Neuronal stem cell (in vitro differentiated cells): ENCODE results near the gene PAQR5.

Experiments
- DNase-seq: peaks from one replicate; pipeline ENCODE4 v3.0.0-alpha.2; 2013; ENCODE audit warnings: low spot score
- H2AFZ ChIP-seq: one replicate; pipeline ENCODE4 v1.6.1; 2013; ENCODE audit warnings: mild to moderate bottlenecking, low read length, inconsistent platforms
- H2AK5ac ChIP-seq: 2 replicates; pipeline ENCODE4 v1.6.1; 2013; ENCODE audit warnings: low read depth, mild to moderate bottlenecking, inconsistent platforms, low read length, moderate library complexity, mixed read lengths
- H2BK120ac ChIP-seq: 2 replicates; pipeline ENCODE4 v1.6.1; 2013; ENCODE audit warnings: low read depth, mild to moderate bottlenecking, inconsistent platforms, low read length, moderate library complexity, mixed read lengths
- H2BK12ac ChIP-seq: one replicate; pipeline ENCODE4 v1.6.1; 2013; ENCODE audit warnings: low read length, inconsistent platforms
- H2BK15ac ChIP-seq: 2 replicates; pipeline ENCODE4 v1.6.1; 2013; ENCODE audit warnings: mild to moderate bottlenecking, low read length, inconsistent platforms, mixed read lengths
- H2BK5ac ChIP-seq: one replicate; pipeline ENCODE4 v1.6.1; 2013; ENCODE audit warnings: inconsistent platforms, mild to moderate bottlenecking, low read length, moderate library complexity
- H3K14ac ChIP-seq: one replicate; pipeline ENCODE4 v1.6.1; 2013; ENCODE audit warnings: low read length, inconsistent platforms
- H3K18ac ChIP-seq: 2 replicates; pipeline ENCODE4 v1.6.1; 2013; ENCODE audit warnings: low read length, inconsistent platforms
- H3K23ac ChIP-seq: 2 replicates; pipeline ENCODE4 v1.6.1; 2013; ENCODE audit warnings: low read depth, mild to moderate bottlenecking, mixed read lengths, low read length, inconsistent platforms; ENCODE audit not compliant: poor library complexity
- H3K27ac ChIP-seq: replicated peaks from 3 replicates; pipeline ENCODE4 v1.5.1; 2013; ENCODE audit warnings: low read length, inconsistent platforms
- H3K27me3 ChIP-seq, 3 experiments: 2 replicates each; pipeline ENCODE4 v1.6.1; 2013; ENCODE audit warnings: low read length in 3 of 3, mild to moderate bottlenecking in 2 of 3, inconsistent platforms in 1 of 3, low read depth in 1 of 3, mixed read lengths in 1 of 3, moderate library complexity in 1 of 3; ENCODE audit not compliant: control insufficient read depth in 3 of 3, insufficient read depth in 3 of 3
- H3K36me3 ChIP-seq, 2 donors: replicated peaks in 1 of 2; 2 replicates each; pipeline ENCODE4 v1.6.1; 2013; ENCODE audit warnings: low read length in 2 of 2; ENCODE audit not compliant: control insufficient read depth in 2 of 2, insufficient read depth in 2 of 2
- H3K4ac ChIP-seq: 2 replicates; pipeline ENCODE4 v1.6.1; 2013; ENCODE audit warnings: inconsistent platforms, mild to moderate bottlenecking, low read length, moderate library complexity
- H3K4me1 ChIP-seq, 2 donors: 1 replicate in 1 of 2; 2 replicates in 1 of 2; pipeline ENCODE4 v1.6.1; 2013; ENCODE audit warnings: low read length in 2 of 2, low read depth in 1 of 2; ENCODE audit not compliant: control insufficient read depth in 2 of 2, insufficient read depth in 1 of 2
- H3K4me2 ChIP-seq: one replicate; pipeline ENCODE4 v1.6.1; 2013; ENCODE audit warnings: mild to moderate bottlenecking, low read length, inconsistent platforms; ENCODE audit not compliant: insufficient read depth, poor library complexity, severe bottlenecking
- H3K4me3 ChIP-seq, 2 donors: 2 replicates each; pipeline ENCODE4 v1.5.1; 2013; ENCODE audit warnings: low read length in 2 of 2, mild to moderate bottlenecking in 2 of 2, inconsistent platforms in 1 of 2, moderate library complexity in 1 of 2
- H3K79me1 ChIP-seq: one replicate; pipeline ENCODE4 v1.6.1; 2013; ENCODE audit warnings: low read depth, mild to moderate bottlenecking, inconsistent platforms, low read length, moderate library complexity
- H3K9ac ChIP-seq: one replicate; pipeline ENCODE4 v1.6.1; 2013; ENCODE audit warnings: mild to moderate bottlenecking, low read depth, low read length, inconsistent platforms; ENCODE audit not compliant: poor library complexity
- H3K9me3 ChIP-seq, 2 donors: replicated peaks in 1 of 2; 2 replicates each; pipeline versions ENCODE3 to v1.6.1; 2013; ENCODE audit warnings: low read length in 2 of 2, mild to moderate bottlenecking in 2 of 2, inconsistent platforms in 1 of 2, low read depth in 1 of 2, mixed read lengths in 1 of 2, moderate library complexity in 1 of 2; ENCODE audit not compliant: control insufficient read depth in 2 of 2, insufficient read depth in 1 of 2
- H4K8ac ChIP-seq: one replicate; pipeline ENCODE4 v1.6.1; 2013; ENCODE audit warnings: low read depth, mild to moderate bottlenecking, inconsistent platforms, low read length, moderate library complexity
- H4K91ac ChIP-seq: one replicate; pipeline ENCODE4 v1.6.1; 2013; ENCODE audit warnings: low read length, low read depth, mild to moderate bottlenecking, inconsistent platforms; ENCODE audit not compliant: poor library complexity
- WGBS, 2 donors: extraction: QIAGEN DNeasy Blood & Tissue Kit; methylation state at CpG; one replicate each; pipeline ENCODE4 v1.1.7; 2013; ENCODE audit warnings: missing lambda C conversion rate in 2 of 2, mixed read lengths in 1 of 2; ENCODE audit not compliant: insufficient read length in 2 of 2, insufficient replicate concordance in 1 of 2; ENCODE audit errors: extremely low coverage in 2 of 2; 5-methylcytosine and 5-hydroxymethylcytosine counted together

PAQR5 gene

GRCh38 chr15:69395460-69395859, 96.7 kb downstream of the PAQR5 start:
- Histone ChIP-seq H2BK120ac (no peak overlapping the region), H3K18ac (no peak overlapping the region), H3K36me3 (no peaks in the 10 kb centered on the region), H2BK12ac (no peak overlapping the region), H2BK15ac (no peak overlapping the region), H2AK5ac (no peak overlapping the region), H3K9ac (no peak overlapping the region), H4K8ac (no peak overlapping the region), H3K27me3 (peaks cover 0 to 21% (median 0%) of the 10 kb centered on the region in 3 experiments), H3K27ac (no peak overlapping the region), H3K4me3 (no peak overlapping the region), H3K79me1 (no peaks in the 10 kb centered on the region), H3K23ac (no peak overlapping the region), H3K14ac (no peak overlapping the region), H2BK5ac (no peak overlapping the region), H3K4me1 (peaks cover 4 to 15% of the 10 kb centered on the region in 2 donors), H3K4ac (no peak overlapping the region), H3K4me2 (no peak overlapping the region), H2AFZ (peak overlapping the region; percentile 91), H4K91ac (no peak overlapping the region), H3K9me3 (no peaks in the 10 kb centered on the region)
- no CpG with 5 or more reads among the region's 10 CpGs for WGBS, 2 donors
- DNase-seq = no peak

- H2AFZ ChIP-seq = no peak overlapping the region
- no peak overlapping the region for H3K4me2 ChIP-seq
- no peak overlapping the region for H2BK12ac ChIP-seq
- H4K91ac ChIP-seq = no peak overlapping the region
- no peak overlapping the region for H3K9ac ChIP-seq
- H3K14ac ChIP-seq = no peak overlapping the region
- H3K36me3 ChIP-seq = no peaks in the 10 kb centered on the region
- no peaks in the 10 kb centered on the region for H3K9me3 ChIP-seq
- H2BK5ac ChIP-seq = no peak overlapping the region
- H3K4ac ChIP-seq = no peak overlapping the region
- no peak overlapping the region for H2AK5ac ChIP-seq
- H3K27ac ChIP-seq = no peak overlapping the region
- H3K4me3 ChIP-seq = no peak overlapping the region
- H3K79me1 ChIP-seq = no peaks in the 10 kb centered on the region
- H2BK15ac ChIP-seq = no peak overlapping the region
- no peak for DNase-seq
- H3K23ac ChIP-seq = no peak overlapping the region
- H2BK120ac ChIP-seq = no peak overlapping the region
- no CpG with 5 or more reads among the region's 5 CpGs for WGBS, 2 donors
- peaks cover 0 to 21% (median 0%) of the 10 kb centered on the region in 3 experiments for H3K27me3 ChIP-seq
- no peak overlapping the region for H4K8ac ChIP-seq
- peaks cover 4 to 15% of the 10 kb centered on the region in 2 donors for H3K4me1 ChIP-seq
- no peak overlapping the region for H3K18ac ChIP-seq
These were observed 97.3 kb downstream of the PAQR5 start for GRCh38 chr15:69395991-69396390.

GRCh38 chr15:69398491-69398891, 99.8 kb downstream of the PAQR5 start:
- no peak overlapping the region for H3K4ac ChIP-seq
- H2BK120ac ChIP-seq = no peak overlapping the region
- no peaks in the 10 kb centered on the region for H3K9me3 ChIP-seq
- no peak overlapping the region for H3K27ac ChIP-seq
- no peak overlapping the region for H2BK15ac ChIP-seq
- H3K27me3 ChIP-seq = peaks cover 0 to 16% (median 0%) of the 10 kb centered on the region in 3 experiments
- H3K79me1 ChIP-seq = no peaks in the 10 kb centered on the region
- H3K18ac ChIP-seq = no peak overlapping the region
- H3K14ac ChIP-seq = no peak overlapping the region
- H2BK5ac ChIP-seq = no peak overlapping the region
- no peak overlapping the region for H2AK5ac ChIP-seq
- DNase-seq = no peak
- H3K36me3 ChIP-seq = no peaks in the 10 kb centered on the region
- H3K9ac ChIP-seq = no peak overlapping the region
- WGBS, 2 donors = no CpG with 5 or more reads among the region's 7 CpGs
- peaks cover 4 to 15% of the 10 kb centered on the region in 2 donors for H3K4me1 ChIP-seq
- H3K23ac ChIP-seq = no peak overlapping the region
- no peak overlapping the region for H4K91ac ChIP-seq
- H3K4me2 ChIP-seq = no peak overlapping the region
- H2AFZ ChIP-seq = no peak overlapping the region
- no peak overlapping the region for H3K4me3 ChIP-seq
- H2BK12ac ChIP-seq = no peak overlapping the region
- no peak overlapping the region for H4K8ac ChIP-seq

GRCh38 chr15:69400850-69401249, 102.1 kb downstream of the PAQR5 start:
- no peak overlapping the region for H3K9ac ChIP-seq
- no peaks in the 10 kb centered on the region for H3K9me3 ChIP-seq
- no peak overlapping the region for H3K18ac ChIP-seq
- no peak overlapping the region for H2BK120ac ChIP-seq
- no peaks in the 10 kb centered on the region for H3K79me1 ChIP-seq
- H3K4me3 ChIP-seq = no peak overlapping the region
- H2BK15ac ChIP-seq = no peak overlapping the region
- no peak for DNase-seq
- no peak overlapping the region for H3K14ac ChIP-seq
- H3K36me3 ChIP-seq = no peaks in the 10 kb centered on the region
- H3K4ac ChIP-seq = no peak overlapping the region
- H4K8ac ChIP-seq = no peak overlapping the region
- peaks cover 0 to 4% of the 10 kb centered on the region in 2 donors for H3K4me1 ChIP-seq
- no peak overlapping the region for H3K23ac ChIP-seq
- no peak overlapping the region for H2AFZ ChIP-seq
- no peak overlapping the region for H3K4me2 ChIP-seq
- no peak overlapping the region for H2AK5ac ChIP-seq
- no peak overlapping the region for H2BK5ac ChIP-seq
- H3K27me3 ChIP-seq = peaks cover 0 to 3% (median 0%) of the 10 kb centered on the region in 3 experiments
- H4K91ac ChIP-seq = no peak overlapping the region
- WGBS, 2 donors = no CpG with 5 or more reads among the region's 6 CpGs
- no peak overlapping the region for H3K27ac ChIP-seq
- no peak overlapping the region for H2BK12ac ChIP-seq
